ENCODE measurements around the gene PLPPR2.
"Not testable (repeated sequence)": the region's sequence is repeated elsewhere in the genome, so short reads cannot be mapped to it uniquely, and the experiment has no call there.

The PLPPR2 gene

GRCh38 chr19:11370744-11371143, 15.5 kb downstream of the PLPPR2 start:
- no peak for DNase-seq (ENCODE audit: low spot score)

- DNase-seq (ENCODE audit: low spot score), result peak; percentile 82
Measured at GRCh38 chr19:11373166-11373884, 18.1 kb downstream of the PLPPR2 start.

GRCh38 chr19:11373885-11374432, 18.7 kb downstream of the PLPPR2 start:
- DNase-seq (ENCODE audit: low spot score), result no peak

GRCh38 chr19:11374433-11375142, 19.4 kb downstream of the PLPPR2 start, which contains the start of gene SWSAP1:
Gene SWSAP1 (plus strand): TSS chr19:11374666. CDS start chr19:11374681, 15 bp downstream.
- DNase-seq (ENCODE audit: low spot score), result peak; percentile 98

GRCh38 chr19:11375143-11375948, 20.1 kb downstream of the PLPPR2 start:
- DNase-seq (ENCODE audit: low spot score), result peak; percentile 64

- DNase-seq (ENCODE audit: low spot score), result no peak
Measured at GRCh38 chr19:11377237-11377636, 22.0 kb downstream of the PLPPR2 start.

GRCh38 chr19:11377756-11378155, 22.5 kb downstream of the PLPPR2 start:
- DNase-seq (ENCODE audit: low spot score), result no peak

GRCh38 chr19:11378319-11379189, 23.3 kb downstream of the PLPPR2 start:
- DNase-seq (ENCODE audit: low spot score), result peak; percentile 84

- DNase-seq (ENCODE audit: low spot score), result not testable (repeated sequence)
Measured at GRCh38 chr19:11379269-11379845, 24.1 kb downstream of the PLPPR2 start.

GRCh38 chr19:11379857-11380350, 24.7 kb downstream of the PLPPR2 start:
- no peak for DNase-seq (ENCODE audit: low spot score)

- peak; percentile 96 for DNase-seq (ENCODE audit: low spot score)
Measured at GRCh38 chr19:11380653-11381537, 25.7 kb downstream of the PLPPR2 start.

GRCh38 chr19:11382898-11383705, 27.9 kb downstream of the PLPPR2 start:
- DNase-seq (ENCODE audit: low spot score), result peak; percentile 74

GRCh38 chr19:11383706-11384048, 28.4 kb downstream of the PLPPR2 start:
- no peak for DNase-seq (ENCODE audit: low spot score)

GRCh38 chr19:11384778-11385129, 29.5 kb downstream of the PLPPR2 start:
- no peak for DNase-seq (ENCODE audit: low spot score)

GRCh38 chr19:11387162-11388034, 32.2 kb downstream of the PLPPR2 start:
- DNase-seq (ENCODE audit: low spot score), result no peak

GRCh38 chr19:11390359-11390758, 35.1 kb downstream of the PLPPR2 start:
- DNase-seq (ENCODE audit: low spot score), result no peak

GRCh38 chr19:11390933-11391680, 35.9 kb downstream of the PLPPR2 start:
- no peak for DNase-seq (ENCODE audit: low spot score)

Data from ecto neural progenitor cell (in vitro differentiated cells).